Neural crest cell (in vitro differentiated cells): ENCODE results near the gene GABRR2. TPM values are rescaled to one million over a fixed set of nuclear protein-coding genes. Genes with fewer than 3 reads are reported as not detected.

Experiments
- DNase-seq: peaks from one replicate; pipeline ENCODE4 v3.0.0; 2021; ENCODE audit warnings: low read depth, mixed read lengths, low spot score
- H3K27ac Mint-ChIP-seq: one replicate; pipeline ENCODE4 v1.8.0; 2021; ENCODE audit warnings: mild to moderate bottlenecking, mixed read lengths; ENCODE audit not compliant: unreplicated experiment
- H3K27me3 Mint-ChIP-seq: 2 replicates; pipeline ENCODE4 v1.8.0; 2021; ENCODE audit warnings: low read depth, mild to moderate bottlenecking, mixed read lengths
- H3K36me3 Mint-ChIP-seq: 2 replicates; pipeline ENCODE4 v1.8.0; 2021; ENCODE audit warnings: low read depth, mild to moderate bottlenecking, mixed read lengths
- H3K4me1 Mint-ChIP-seq: 2 replicates; pipeline ENCODE4 v1.8.0; 2021; ENCODE audit warnings: mixed read lengths
- H3K4me3 Mint-ChIP-seq: one replicate; pipeline ENCODE4 v1.8.0; 2021; ENCODE audit warnings: mild to moderate bottlenecking, mixed read lengths
- H3K9me3 Mint-ChIP-seq: 2 replicates; pipeline ENCODE4 v1.8.0; 2021; ENCODE audit warnings: mixed read lengths
- CTCF ChIP-seq: fragments of 200-600 bp; sonication (generic); conservative IDR thresholded peaks from 2 replicates; pipeline ENCODE4 v1.5.0; 2021; ENCODE audit warnings: antibody characterized with exemption, mild to moderate bottlenecking
- total RNA-seq: library from RNA; stranded (reverse); gene quantifications from 2 replicates; pipeline ENCODE4 v1.2.1, GENCODE V29; 2021

Gene GABRR2
- total RNA-seq, 1 donor from 2014 or later: 0.51 TPM

GRCh38 chr6:89287351-89288028 lies 27.6 kb downstream of the GABRR2 start:
- DNase-seq: no peak
- H3K27ac Mint-ChIP-seq: no peak overlapping the region
- TF ChIP-seq CTCF: no peak
- H3K27me3 Mint-ChIP-seq: no peaks in the 10 kb centered on the region
- H3K4me3 Mint-ChIP-seq: no peak overlapping the region
- no peaks in the 10 kb centered on the region for H3K4me1 Mint-ChIP-seq
- no peaks in the 10 kb centered on the region for H3K9me3 Mint-ChIP-seq
- no peaks in the 10 kb centered on the region for H3K36me3 Mint-ChIP-seq

DNA sequence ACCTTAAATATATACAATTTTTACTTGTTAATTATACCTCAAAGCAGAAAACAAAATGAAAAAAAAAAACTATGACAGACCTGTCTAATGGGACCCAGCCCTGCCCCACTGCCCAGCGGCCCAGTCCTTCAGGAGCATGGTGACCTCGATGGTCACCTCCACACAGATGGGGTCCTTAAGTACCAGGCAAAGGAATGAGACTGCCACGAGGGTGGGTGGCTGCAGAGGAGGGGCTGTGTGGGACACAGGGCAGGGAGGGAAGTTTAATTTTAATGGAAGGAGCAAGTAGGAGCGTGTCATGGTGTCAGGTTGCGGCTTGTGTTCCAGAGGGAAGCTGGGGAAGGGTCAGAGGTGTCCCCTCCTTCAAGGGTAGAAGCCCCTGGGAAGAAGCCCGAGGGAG lies 28.6 kb downstream of the GABRR2 start:
- no peak overlapping the region for H3K4me3 Mint-ChIP-seq
- no peaks in the 10 kb centered on the region for H3K4me1 Mint-ChIP-seq
- H3K27me3 Mint-ChIP-seq: no peaks in the 10 kb centered on the region
- TF ChIP-seq CTCF: no peak
- DNase-seq: no peak
- H3K27ac Mint-ChIP-seq: no peak overlapping the region
- no peaks in the 10 kb centered on the region for H3K9me3 Mint-ChIP-seq
- no peaks in the 10 kb centered on the region for H3K36me3 Mint-ChIP-seq

DNA sequence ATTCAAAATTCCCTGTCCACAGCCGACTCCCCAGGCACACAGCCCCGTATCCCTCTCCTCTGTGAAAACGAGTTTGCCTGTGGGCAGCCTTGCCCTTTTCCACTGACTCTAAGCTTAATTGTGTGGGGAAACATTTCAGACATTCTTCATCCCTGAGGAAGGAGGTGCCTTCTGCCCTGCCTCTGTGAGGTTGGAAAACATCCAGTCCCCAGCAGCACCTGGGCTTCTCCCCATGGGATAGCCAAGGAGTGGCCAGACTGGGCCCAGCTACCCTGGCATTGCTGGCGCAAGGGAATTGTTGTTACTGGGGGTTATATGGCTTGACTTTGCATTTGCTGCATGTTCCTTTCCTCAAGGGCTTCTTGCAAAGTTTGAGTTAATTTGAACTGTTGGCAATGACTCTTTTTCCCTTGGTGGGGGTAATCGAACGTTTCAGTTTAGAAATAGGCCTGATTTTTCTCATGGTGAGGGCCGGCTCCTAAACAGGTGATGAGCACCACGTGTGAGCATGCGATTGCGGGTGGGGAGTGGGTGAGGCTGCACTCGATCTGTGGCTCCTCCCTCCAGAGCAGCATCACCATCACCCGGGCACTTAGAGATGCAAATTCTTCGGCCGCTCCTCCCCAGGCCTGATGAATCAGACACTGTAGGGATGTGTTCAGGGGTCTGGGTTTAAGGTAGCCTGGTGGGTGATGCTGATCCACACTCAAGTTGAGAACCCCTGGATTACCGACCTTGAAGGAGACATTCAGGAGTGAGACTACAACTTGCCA lies 29.9 kb downstream of the GABRR2 start:
- Mint-ChIP-seq H3K4me3 (no peak overlapping the region), H3K27ac (no peak overlapping the region), H3K9me3 (no peaks in the 10 kb centered on the region), H3K4me1 (no peaks in the 10 kb centered on the region), H3K36me3 (no peaks in the 10 kb centered on the region), H3K27me3 (no peaks in the 10 kb centered on the region)
- TF ChIP-seq CTCF: no peak
- DNase-seq: no peak

DNA sequence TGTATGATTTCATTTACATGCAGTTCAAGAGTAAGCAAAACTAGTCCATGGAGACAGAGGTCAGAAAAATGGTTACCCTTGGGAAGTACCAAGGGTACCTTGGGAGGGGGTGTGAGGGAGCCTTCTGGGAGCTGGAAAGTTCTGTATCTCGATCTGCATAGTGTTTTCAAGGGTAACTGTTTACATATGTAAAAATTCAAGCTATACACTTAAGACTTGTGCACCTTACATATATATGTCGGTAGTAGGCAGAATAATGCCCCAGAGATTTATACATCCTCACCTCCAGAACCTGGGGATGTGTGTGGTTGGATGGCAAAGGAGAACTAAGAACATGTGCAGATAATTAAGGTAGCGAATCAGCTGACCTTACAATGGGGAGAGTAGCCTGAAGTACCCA lies 31.0 kb downstream of the GABRR2 start:
- H3K9me3 Mint-ChIP-seq: no peaks in the 10 kb centered on the region
- H3K27me3 Mint-ChIP-seq: no peaks in the 10 kb centered on the region
- H3K4me3 Mint-ChIP-seq: no peak overlapping the region
- H3K4me1 Mint-ChIP-seq: no peaks in the 10 kb centered on the region
- H3K27ac Mint-ChIP-seq: no peak overlapping the region
- no peak for DNase-seq
- no peaks in the 10 kb centered on the region for H3K36me3 Mint-ChIP-seq
- TF ChIP-seq CTCF: no peak

- no peak overlapping the region for H3K4me3 Mint-ChIP-seq
- no peak for DNase-seq
- H3K36me3 Mint-ChIP-seq: no peaks in the 10 kb centered on the region
- peak overlapping the region; percentile 35 for H3K27ac Mint-ChIP-seq
- H3K4me1 Mint-ChIP-seq: no peaks in the 10 kb centered on the region
- no peak for TF ChIP-seq CTCF
- H3K9me3 Mint-ChIP-seq: no peaks in the 10 kb centered on the region
- H3K27me3 Mint-ChIP-seq: no peaks in the 10 kb centered on the region
Measured at GRCh38 chr6:89282749-89283148, 32.4 kb downstream of the GABRR2 start.
